Endothelial cell of umbilical vein (primary cell): ENCODE data around the gene ZNF625. TPM values are rescaled to one million over a fixed set of nuclear protein-coding genes. Genes with fewer than 3 reads are reported as not detected.

ENCODE experiments used
- BruUV-seq: library from RNA; stranded (reverse); fragments of 400-500 nt; replicated peaks from 2 replicates; lab custom pipeline; 2021; lab: Mats Ljungman, UMichigan
- CTCF ChIA-PET: fragments of 300-600, 350-600 bp; sonication (Branson Sonifier 250); formaldehyde crosslinking; loops from one replicate; lab custom pipeline; 2021; ENCODE audit warnings: antibody characterized with exemption, inconsistent platforms; lab: Charles Lee
- POLR2A ChIA-PET: fragments of 300-600, 350-600 bp; sonication (Branson Sonifier 250); formaldehyde crosslinking; loops from one replicate; lab custom pipeline; 2021; ENCODE audit warnings: antibody characterized with exemption, inconsistent platforms; lab: Charles Lee
- DNase-seq: peaks from one replicate; pipeline ENCODE4 v3.0.0-alpha.2; 2011; ENCODE audit warnings: low read depth, low spot score
- FAIRE-seq: peaks from 2 replicates; lab custom pipeline; 2011; peaks lifted over from hg19 to GRCh38; lab: Jason Lieb, UNC
- H2AFZ ChIP-seq: 2 replicates; pipeline ENCODE4 v1.6.0; 2012; ENCODE audit warnings: low read depth, low read length, control low read depth, inconsistent platforms
- H3K27ac ChIP-seq: 2 replicates; pipeline ENCODE4 v1.5.1; 2011; ENCODE audit warnings: low read depth, mild to moderate bottlenecking, control low read depth, low read length, moderate library complexity; ENCODE audit not compliant: insufficient read depth
- H3K27me3 ChIP-seq, 2 experiments: 2 replicates each; pipeline versions ENCODE4 v1.6.0 to v1.6.1; 2011; ENCODE audit warnings: low read length in 2 of 2, mixed read lengths in 1 of 2; ENCODE audit not compliant: control insufficient read depth in 2 of 2, insufficient read depth in 2 of 2
- H3K36me3 ChIP-seq, 2 experiments: 2 replicates in 1 of 2; 3 replicates in 1 of 2; pipeline ENCODE4 v1.5.1; 2011; ENCODE audit warnings: low read length in 2 of 2, mild to moderate bottlenecking in 1 of 2, moderate library complexity in 1 of 2; ENCODE audit not compliant: control insufficient read depth in 2 of 2, insufficient read depth in 2 of 2; ENCODE audit errors: extremely low read depth in 1 of 2
- H3K4me1 ChIP-seq: 3 replicates; pipeline ENCODE4 v1.5.1; 2011; ENCODE audit warnings: mild to moderate bottlenecking, low read length; ENCODE audit not compliant: control insufficient read depth, insufficient read depth; ENCODE audit errors: extremely low read depth
- H3K4me2 ChIP-seq: 2 replicates; pipeline ENCODE4 v1.6.1; 2011; ENCODE audit warnings: low read length, control low read depth, mixed read lengths; ENCODE audit not compliant: insufficient read depth
- H3K4me3 ChIP-seq, 3 experiments: fragments of 200-600 bp in 1 of 3; sonication (generic), shearing (Covaris generic) in 1 of 3; replicated peaks in 1 of 3; 2 replicates each; pipeline ENCODE4 v1.5.1; 2011 to 2016; ENCODE audit warnings: control low read depth in 3 of 3, low read length in 3 of 3, mild to moderate bottlenecking in 2 of 3, inconsistent platforms in 1 of 3, low read depth in 1 of 3, moderate library complexity in 1 of 3; ENCODE audit not compliant: insufficient read depth in 1 of 3
- H3K79me2 ChIP-seq: 2 replicates; pipeline ENCODE4 v1.6.0; 2012; ENCODE audit warnings: low read length, inconsistent platforms; ENCODE audit not compliant: control insufficient read depth, insufficient read depth
- H3K9ac ChIP-seq: replicated peaks from 2 replicates; pipeline ENCODE3; 2011; ENCODE audit warnings: low read length, control low read depth; ENCODE audit not compliant: insufficient read depth; ENCODE audit errors: extremely low read depth
- H3K9me1 ChIP-seq: replicated peaks from 3 replicates; pipeline ENCODE4 v1.6.0; 2011; ENCODE audit warnings: mild to moderate bottlenecking, low read length; ENCODE audit not compliant: control insufficient read depth, insufficient read depth; ENCODE audit errors: extremely low read depth
- H3K9me3 ChIP-seq: replicated peaks from 2 replicates; pipeline ENCODE4 v1.5.1; 2012; ENCODE audit warnings: low read length, inconsistent platforms; ENCODE audit not compliant: control insufficient read depth, insufficient read depth
- H4K20me1 ChIP-seq: replicated peaks from 2 replicates; pipeline ENCODE3; 2011; ENCODE audit warnings: mild to moderate bottlenecking, low read length; ENCODE audit not compliant: control insufficient read depth, insufficient read depth; ENCODE audit errors: extremely low read depth
- EZH2 ChIP-seq: IDR thresholded peaks from 2 replicates; pipeline ENCODE4 v1.6.1; 2012; ENCODE audit warnings: borderline replicate concordance, low read depth, mild to moderate bottlenecking, moderate library complexity, low read length, inconsistent platforms; ENCODE audit not compliant: severe bottlenecking
- FOS ChIP-seq: IDR thresholded peaks from 2 replicates; pipeline ENCODE4 v1.6.1; 2011; ENCODE audit warnings: mild to moderate bottlenecking, low read length, moderate library complexity, borderline replicate concordance; ENCODE audit not compliant: insufficient read depth
- POLR2A ChIP-seq: IDR thresholded peaks from 2 replicates; pipeline ENCODE4 v1.6.1; 2012; ENCODE audit warnings: low read depth, mild to moderate bottlenecking, control low read depth, low read length
- dilution Hi-C: fragments of 300-500 bp; cut with MboI; formaldehyde crosslinking; loops from one replicate; pipeline ENCODE4 v1.15.0; 2019; ENCODE audit warnings: low sequenced_read_pairs; ENCODE audit not compliant: extremely low pct_ligation_motif_present
- intact Hi-C: fragments of 100-400 bp; cut with micrococcal nuclease; formaldehyde crosslinking; loops from one replicate; pipeline ENCODE4 v1.10.0; 2022
- polyA plus RNA-seq, 4 experiments: library from polyadenylated mRNA; depleted of rRNA in 3 of 4; stranded (reverse) in 3 of 4; unstranded in 1 of 4; fragments of >200 nt; gene quantifications; 2 replicates each; pipeline versions ENCODE4 v1.2.1 to v1.2.3, GENCODE V29; 2011 to 2012; ENCODE audit warnings: missing spikeins in 1 of 4
- total RNA-seq: library from RNA; stranded (reverse); gene quantifications from 2 replicates; pipeline ENCODE4 v1.2.3, GENCODE V29; 2021
- TF ChIP-seq, protein P1 (sequence below): IDR thresholded peaks from 2 replicates; pipeline ENCODE4 v1.6.1; 2011; ENCODE audit not compliant: insufficient read depth, insufficient read length
- TF ChIP-seq, protein P2 (sequence below), 2 donors: IDR thresholded peaks; 1 replicate in 1 of 2; 2 replicates in 1 of 2; pipeline ENCODE4 v1.5.1; 2011; ENCODE audit warnings: low read length in 2 of 2, mild to moderate bottlenecking in 2 of 2, moderate library complexity in 2 of 2, control low read depth in 1 of 2, inconsistent platforms in 1 of 2, low read depth in 1 of 2; ENCODE audit not compliant: insufficient read depth in 1 of 2; ENCODE audit errors: extremely low read depth in 1 of 2

Gene ZNF625
- total and polyA plus RNA-seq, 2 donors (not counting 3 experiments of a cell fraction or from before 2014, with no cell fraction given), result 0.90 to 6.7 TPM

DNA sequence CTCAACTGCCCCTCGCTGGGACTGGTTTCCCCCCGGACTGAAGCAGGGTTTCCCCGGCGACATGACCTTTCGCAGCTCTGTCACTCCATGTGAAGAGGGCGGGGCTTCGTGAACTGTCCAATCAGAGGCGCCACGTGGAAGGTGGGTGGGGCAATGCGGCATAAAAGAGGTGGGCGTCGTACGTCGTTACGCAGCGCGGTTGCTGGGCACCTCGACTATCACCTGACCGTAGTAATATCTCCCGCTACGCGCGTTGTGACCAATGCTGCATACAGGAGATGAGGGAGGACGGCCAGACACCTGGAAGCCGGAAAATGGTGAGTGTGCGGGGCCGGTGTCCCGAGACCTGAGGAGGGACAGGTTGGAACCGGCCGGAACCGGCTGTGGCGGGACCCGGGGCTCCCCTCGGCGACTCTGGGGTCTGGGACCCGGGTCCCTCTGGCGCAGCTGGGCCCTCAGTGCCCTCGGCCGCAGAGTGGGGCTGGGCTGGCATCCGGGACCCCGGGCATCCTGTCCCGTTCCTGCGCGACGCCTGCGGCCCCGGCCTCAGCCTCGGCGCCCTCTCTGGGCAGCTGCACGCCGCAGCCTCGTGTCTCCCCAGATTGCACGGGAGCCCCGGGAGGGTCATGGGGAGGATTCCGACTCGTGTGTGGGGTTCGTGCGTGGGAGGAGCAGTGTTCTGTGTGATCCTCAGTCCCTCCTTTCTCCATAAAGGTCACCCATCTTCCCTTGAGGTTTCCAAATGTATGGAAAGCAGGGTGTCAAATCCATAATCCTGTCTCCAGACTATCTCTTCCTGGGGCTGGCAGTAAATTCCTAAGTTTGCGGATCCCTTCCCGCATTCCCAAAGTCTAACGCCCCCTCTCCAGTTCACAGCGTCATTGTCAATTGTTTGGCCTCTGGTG is 38.5 kb upstream of the ZNF625 start:
- H3K4me1 ChIP-seq, result no peaks in the 10 kb centered on the region
- H2AFZ ChIP-seq, result no peak overlapping the region
- no peaks in the 10 kb centered on the region for H4K20me1 ChIP-seq
- no peak overlapping the region for H3K4me2 ChIP-seq
- FAIRE-seq (no peak), DNase-seq (peak; percentile 6)
- BruUV-seq, result no TSS peak
- no peak overlapping the region for H3K27ac ChIP-seq
- CTCF ChIA-PET, result no interaction called here
- dilution Hi-C loops, result no loop called here
- no peaks in the 10 kb centered on the region for H3K79me2 ChIP-seq
- no peaks in the 10 kb centered on the region for H3K9me1 ChIP-seq
- intact Hi-C loops, result no loop called here
- peak overlapping the region in 1 of 3 experiments; percentile 6 for H3K4me3 ChIP-seq
- no peaks in the 10 kb centered on the region for H3K27me3 ChIP-seq
- H3K9ac ChIP-seq, result no peak overlapping the region
- peaks cover 2% of the 10 kb centered on the region for H3K9me3 ChIP-seq
- POLR2A ChIA-PET, result no interaction called here
- peaks cover 0 to 1% of the 10 kb centered on the region in 2 experiments for H3K36me3 ChIP-seq
- TF ChIP-seq FOS, result no peak
- TF ChIP-seq, protein P1, sequence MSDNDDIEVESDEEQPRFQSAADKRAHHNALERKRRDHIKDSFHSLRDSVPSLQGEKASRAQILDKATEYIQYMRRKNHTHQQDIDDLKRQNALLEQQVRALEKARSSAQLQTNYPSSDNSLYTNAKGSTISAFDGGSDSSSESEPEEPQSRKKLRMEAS, result no peak
- TF ChIP-seq, protein P2, sequence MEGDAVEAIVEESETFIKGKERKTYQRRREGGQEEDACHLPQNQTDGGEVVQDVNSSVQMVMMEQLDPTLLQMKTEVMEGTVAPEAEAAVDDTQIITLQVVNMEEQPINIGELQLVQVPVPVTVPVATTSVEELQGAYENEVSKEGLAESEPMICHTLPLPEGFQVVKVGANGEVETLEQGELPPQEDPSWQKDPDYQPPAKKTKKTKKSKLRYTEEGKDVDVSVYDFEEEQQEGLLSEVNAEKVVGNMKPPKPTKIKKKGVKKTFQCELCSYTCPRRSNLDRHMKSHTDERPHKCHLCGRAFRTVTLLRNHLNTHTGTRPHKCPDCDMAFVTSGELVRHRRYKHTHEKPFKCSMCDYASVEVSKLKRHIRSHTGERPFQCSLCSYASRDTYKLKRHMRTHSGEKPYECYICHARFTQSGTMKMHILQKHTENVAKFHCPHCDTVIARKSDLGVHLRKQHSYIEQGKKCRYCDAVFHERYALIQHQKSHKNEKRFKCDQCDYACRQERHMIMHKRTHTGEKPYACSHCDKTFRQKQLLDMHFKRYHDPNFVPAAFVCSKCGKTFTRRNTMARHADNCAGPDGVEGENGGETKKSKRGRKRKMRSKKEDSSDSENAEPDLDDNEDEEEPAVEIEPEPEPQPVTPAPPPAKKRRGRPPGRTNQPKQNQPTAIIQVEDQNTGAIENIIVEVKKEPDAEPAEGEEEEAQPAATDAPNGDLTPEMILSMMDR (IDR thresholded peaks at IDR 0.05; ENCODE audit: extremely low read depth in 1 of 2, insufficient read depth in 1 of 2, low read depth in 1 of 2, low read length in 2 of 2), result no peak
- no peak for TF ChIP-seq POLR2A
- no peak for TF ChIP-seq EZH2
